Stromal cell of bone marrow (primary cell): ENCODE results near the gene NDUFV1.
A peak's percentile ranks its signal among the peaks of the same experiment; 100 is the strongest.
"Not testable (repeated sequence)": the region's sequence is repeated elsewhere in the genome, so short reads cannot be mapped to it uniquely, and the experiment has no call there.

Experiments used
- DNase-seq: peaks from one replicate; pipeline ENCODE4 v3.0.0-alpha.2; 2012; ENCODE audit warnings: low read depth

Gene NDUFV1

DNA sequence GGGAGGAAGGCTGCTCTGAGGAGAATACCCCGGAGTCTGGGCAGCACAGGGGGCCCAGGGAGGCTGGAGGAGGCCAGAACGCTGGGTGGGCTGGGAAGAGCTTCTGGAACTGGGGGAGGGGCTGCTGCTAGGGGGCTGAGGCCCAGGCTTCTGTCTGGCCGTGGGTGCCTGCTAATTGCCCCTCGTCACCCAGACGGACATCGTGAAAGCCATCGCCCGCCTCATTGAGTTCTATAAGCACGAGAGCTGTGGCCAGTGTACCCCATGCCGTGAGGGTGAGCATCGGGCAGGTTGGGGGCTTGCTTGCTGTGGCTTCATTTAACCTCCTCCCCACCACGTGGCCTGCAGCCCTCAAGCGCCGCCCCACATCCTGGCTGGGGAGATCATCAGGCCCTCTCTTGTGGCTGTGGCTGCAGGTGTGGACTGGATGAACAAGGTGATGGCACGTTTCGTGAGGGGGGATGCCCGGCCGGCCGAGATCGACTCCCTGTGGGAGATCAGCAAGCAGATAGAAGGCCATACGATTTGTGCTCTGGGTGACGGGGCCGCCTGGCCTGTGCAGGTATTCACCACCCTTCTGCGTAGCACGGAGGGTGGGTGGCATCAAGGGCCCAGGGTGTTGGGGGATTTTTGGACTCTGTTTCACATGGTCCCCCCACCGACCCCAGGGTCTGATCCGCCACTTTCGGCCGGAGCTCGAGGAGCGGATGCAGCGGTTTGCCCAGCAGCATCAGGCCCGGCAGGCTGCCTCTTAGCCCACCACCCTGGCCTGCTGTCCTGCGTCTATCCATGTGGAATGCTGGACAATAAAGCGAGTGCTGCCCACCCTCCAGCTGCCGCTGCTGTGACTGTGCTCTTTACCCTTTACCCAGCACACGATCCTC, 5.2 kb downstream of the NDUFV1 start:
- DNase-seq = no peak

GRCh38 chr11:67612751-67613150, 6.0 kb downstream of the NDUFV1 start:
- no peak for DNase-seq

DNA sequence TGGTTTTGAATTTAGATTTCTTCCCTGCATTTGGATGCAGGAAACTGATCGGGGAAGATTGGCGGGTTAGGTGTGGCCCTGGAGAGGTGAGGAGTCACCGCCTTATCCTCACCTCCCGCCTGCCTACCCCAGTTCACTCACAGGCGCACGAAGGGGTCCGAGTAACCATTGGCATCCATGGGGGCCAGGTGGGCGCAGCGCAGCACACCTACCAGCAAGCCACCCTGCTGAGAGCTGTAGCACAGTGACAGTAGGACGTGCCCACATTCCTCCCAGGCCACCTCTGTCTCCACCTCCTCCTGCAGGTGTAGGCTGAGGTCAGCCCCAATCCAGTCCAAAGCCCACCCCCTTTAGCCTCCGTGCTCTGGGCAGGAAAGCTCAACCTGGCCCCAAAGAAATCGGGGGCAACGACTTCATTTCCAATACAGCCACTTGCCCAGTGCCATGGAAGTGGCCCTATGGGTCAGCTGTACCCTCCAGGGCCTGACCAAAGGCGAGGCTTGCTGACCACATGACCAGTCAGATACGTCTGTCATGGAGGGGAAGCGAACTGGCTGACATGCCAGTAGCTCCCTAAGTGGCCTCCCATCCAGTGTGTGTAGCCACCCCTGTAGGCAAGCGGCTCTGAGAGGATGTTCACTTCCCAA, 6.7 kb downstream of the NDUFV1 start:
- DNase-seq = no peak

GRCh38 chr11:67613960-67614715, 7.4 kb downstream of the NDUFV1 start:
- peak; percentile 9 for DNase-seq

DNA sequence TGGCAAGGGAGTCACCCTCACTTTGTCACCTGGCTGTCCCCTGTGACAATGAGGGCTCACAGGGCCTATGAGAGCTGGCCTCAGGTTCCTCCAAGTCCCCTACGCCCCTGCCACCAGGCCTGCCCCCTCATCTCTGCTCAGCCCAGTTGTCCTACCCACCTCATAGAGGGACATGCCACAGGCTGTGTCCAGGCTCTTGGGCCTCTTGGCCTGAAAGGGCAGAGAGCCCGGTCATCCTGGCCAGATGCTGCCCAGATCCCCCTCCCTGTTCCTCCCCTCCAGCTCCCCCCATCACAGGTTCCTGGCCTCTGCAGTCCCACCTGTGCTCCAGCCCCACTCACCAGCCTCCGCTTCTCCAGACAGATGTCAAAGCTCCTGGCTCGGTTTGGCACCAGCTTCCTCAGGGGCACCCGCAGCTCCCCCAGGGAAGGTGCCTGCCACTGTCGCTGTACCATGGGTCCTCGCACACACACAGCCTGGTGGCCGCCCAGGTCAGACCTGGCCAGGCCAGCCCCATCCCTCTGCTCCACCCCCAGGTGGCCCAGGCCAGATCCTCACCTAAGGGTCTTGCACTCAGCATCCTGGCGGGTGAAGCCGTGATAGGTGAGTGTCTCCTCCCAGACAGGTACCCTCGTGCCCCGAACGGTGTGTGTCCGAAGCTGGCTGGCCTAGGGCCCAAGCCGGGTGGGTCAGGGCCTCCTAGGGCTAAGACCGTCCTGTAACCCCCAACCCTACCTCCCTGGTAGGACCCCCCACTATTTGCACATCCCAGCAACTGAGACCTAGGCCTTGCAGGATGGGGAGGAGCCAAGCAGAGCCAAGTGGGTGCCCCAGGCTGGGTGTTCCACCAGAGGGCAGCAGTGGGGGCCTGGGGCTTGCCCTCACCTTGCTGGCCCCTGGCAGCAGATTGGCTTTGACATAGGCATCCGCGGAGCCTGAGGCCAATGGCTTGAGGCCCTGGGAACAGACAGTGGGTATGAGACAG, 8.3 kb downstream of the NDUFV1 start:
- DNase-seq = no peak

GRCh38 chr11:67615728-67616430, 9.1 kb downstream of the NDUFV1 start:
- no peak for DNase-seq

DNA sequence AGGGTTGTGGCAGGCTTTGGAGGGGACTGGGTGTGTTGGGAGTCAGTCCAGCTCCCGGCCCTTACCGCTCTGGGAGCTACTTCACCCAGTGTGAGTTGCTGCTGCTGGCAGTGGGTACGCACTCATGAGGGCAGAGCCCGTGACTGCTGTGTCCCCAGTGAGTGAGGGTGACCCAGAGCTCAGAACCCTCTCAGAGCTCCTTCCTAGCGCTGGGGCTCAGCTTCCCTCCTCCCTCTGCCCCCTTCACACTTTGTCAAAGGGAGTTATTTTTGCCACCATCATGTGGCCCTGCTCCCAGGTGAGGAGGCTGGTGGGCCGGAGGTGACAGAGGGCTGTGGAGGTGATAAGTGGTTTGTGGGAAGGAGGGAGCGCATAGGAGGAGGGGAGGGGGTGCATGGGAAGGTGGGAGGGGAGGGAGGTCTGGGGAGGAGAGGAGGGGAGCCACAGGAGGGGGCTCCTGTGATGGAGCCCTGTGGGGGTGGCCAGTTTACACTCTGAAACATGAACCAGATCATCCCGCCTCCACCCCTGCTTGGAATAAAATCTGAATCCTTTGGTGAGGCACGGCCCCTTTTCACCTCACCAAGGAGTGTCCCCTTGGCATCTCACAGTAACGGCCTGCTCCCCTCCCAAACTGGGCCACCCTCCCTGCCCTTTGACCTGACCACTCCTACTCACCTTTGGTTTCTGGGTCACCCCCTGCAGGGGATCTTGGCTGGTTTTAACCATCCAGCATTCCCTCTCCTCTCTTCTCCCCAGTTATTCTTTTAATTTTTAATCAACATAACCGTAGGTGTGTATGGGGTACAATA, 9.9 kb downstream of the NDUFV1 start:
- no peak for DNase-seq

DNA sequence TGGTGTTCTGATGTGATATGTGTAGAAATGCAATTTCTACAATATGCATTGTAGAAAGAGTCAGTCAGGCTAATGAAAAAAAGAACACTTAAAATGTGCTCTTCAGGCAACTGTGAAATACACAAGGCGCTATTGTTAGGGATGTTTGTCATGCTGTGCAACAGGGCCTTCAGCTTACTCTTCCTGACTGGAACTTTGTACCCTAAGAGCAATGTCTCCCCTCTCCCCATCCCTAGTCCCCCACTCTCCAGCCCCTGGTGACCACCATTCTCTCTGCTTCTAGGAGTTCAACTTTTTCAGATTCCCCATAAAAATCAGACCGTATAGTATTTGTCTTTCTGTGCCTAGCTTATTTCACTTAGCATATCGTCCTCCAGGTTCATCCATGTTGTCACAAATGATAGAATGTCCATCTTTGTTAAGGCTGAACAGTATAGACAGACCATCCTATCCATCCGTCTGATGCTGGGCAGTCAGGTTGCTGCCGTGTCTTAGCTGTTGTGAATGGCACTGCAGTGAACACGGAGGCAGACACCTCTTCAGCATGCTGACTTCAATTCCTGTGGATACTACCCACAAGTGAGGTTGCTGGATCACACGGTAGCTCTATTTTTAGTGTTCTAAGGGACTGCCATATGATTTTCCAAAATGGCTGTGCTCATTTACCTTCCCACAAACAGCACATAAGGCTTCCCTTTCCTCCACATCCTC, 10.7 kb downstream of the NDUFV1 start:
- no peak for DNase-seq

DNA sequence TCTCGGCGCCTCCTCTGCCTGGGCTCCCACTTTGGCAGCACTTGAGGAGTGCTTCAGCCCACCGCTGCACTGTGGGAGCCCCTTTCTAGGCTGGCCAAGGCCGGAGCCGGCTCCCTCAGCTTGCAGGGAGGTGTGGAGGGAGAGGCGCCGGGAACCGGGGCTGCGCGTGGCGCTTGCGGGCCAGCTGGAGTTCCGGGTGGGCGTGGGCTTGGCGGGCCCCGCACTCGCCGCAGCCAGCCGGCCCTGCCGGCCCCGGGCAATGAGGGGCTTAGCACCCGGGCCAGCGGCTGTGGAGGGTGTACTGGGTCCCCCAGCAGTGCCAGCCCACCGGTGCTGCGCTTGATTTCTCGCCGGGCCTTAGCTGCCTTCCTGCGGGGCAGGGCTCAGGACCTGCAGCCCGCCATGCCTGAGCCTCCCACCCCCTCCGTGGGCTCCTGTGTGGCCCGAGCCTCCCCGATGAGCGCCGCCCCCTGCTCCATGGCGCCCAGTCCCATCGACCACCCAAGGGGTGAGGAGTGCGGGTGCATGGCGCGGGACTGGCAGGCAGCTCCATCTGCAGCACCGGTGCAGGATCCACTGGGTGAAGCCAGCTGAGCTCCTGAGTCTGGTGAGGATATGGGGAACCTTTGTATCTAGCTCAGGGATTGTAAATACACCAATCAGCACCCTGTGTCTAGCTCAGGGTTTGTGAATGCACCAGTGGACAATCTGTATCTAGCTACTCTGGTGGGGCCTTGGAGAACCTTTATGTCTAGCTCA, 12.3 kb downstream of the NDUFV1 start:
- not testable (repeated sequence) for DNase-seq

DNA sequence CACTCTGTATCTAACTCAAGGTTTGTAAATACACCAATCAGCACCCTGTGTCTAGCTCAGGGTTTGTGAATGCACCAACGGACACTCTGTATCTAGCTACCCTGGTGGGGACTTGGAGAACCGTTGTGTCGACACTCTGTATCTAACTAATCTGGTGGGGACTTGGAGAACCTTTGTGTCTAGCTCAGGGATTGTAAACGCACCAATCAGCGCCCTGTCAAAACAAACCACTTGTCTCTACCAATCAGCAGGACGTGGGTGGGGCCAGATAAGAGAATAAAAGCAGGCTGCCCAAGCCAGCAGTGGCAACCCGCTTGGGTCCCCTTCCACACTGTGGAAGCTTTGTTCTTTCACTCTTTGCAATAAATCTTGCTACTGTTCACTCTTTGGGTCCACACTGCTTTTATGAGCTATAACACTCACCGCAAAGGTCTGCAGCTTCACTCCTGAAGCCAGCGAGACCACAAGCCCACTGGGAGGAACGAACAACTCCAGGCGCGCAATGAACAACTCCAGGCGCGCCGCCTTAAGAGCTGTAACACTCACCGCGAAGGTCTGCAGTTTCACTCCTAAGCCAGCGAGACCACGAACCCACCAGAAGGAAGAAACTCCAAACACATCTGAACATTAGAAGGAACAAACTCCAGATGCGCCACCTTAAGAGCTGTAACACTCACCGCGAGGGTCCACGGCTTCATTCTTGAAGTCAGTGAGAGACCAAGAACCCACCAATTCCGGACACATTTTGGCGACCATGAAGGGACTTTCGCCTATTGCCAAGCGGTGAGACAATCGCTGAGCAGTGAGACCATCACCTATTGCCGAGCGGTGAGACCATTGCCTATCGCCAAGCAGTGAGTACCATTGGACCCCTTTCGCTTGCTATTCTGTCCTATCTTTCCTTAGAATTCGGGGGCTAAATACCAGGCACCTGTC, 13.2 kb downstream of the NDUFV1 start:
- not testable (repeated sequence) for DNase-seq

DNA sequence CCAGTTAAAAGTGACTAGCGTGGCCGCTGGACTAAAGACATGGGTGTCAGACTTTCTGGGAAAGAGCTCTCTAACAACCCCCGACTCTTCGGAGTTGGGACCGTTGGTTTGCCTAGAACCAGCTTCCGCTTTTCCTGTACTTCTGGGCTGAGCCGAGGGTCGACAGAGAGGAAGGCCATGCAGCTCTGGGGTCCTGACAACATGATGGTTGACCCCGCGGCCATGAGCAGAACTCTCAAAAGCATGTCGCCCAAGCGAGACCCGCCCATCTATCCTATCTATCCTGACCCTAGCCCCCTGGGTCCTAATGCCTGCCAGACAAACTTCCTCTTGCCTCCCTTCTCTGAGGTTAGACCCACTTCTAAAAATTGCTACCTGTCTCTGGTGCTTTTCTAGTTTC, 13.9 kb downstream of the NDUFV1 start:
- DNase-seq = not testable (repeated sequence)

DNA sequence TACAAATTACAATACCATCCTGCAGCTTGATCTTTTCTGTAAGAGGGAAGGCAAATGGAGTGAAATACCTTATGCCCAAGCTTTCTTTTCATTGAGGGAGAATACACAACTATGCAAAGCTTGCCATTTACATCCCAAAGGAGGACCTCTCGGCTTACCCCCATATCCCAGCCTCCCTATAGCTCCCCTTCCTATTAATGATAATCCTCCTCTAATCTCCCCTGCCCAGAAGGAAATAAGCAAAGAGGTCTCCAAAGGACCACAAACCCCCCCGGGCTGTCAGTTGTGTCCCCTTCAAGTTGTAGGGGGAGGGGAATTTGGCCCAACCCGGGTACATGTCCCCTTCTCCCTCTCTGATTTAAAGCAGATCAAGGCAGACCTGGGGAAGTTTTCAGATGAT, 15.2 kb downstream of the NDUFV1 start:
- DNase-seq = not testable (repeated sequence)

DNA sequence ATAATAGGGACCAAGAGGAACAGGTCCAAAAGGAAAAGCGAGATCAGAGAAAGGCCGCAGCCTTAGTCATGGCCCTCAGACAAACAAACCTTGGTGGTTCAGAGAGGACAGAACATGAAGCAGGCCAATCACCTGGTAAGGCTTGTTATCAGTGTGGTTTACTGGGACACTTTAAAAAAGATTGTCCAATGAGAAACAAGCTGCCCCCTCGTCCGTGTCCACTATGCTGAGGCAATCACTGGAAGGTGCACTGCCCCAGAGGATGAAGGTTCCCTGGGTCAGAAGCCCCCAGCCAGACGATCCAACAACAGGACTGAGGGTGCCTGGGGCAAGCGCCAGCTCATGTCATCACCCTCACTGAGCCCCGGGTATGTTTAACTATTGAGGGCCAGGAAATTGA, 16.2 kb downstream of the NDUFV1 start:
- DNase-seq = not testable (repeated sequence)

DNA sequence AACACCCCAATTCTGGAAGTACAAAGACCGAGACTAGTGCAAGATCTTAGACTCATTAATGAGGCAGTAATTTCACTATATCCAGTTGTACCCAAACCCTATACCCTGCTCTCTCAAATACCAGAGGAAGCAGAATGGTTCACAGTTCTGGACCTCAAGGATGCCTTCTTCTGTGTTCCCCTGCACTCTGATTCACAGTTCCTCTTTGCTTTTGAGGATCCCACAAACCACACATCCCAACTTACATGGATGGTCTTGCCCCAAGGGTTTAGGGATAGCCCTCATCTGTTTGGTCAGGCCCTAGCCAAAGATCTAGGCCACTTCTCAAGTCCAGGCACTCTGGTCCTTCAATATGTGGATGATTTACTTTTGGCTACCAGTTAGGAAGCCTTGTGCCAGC, 17.1 kb downstream of the NDUFV1 start:
- DNase-seq = not testable (repeated sequence)

DNA sequence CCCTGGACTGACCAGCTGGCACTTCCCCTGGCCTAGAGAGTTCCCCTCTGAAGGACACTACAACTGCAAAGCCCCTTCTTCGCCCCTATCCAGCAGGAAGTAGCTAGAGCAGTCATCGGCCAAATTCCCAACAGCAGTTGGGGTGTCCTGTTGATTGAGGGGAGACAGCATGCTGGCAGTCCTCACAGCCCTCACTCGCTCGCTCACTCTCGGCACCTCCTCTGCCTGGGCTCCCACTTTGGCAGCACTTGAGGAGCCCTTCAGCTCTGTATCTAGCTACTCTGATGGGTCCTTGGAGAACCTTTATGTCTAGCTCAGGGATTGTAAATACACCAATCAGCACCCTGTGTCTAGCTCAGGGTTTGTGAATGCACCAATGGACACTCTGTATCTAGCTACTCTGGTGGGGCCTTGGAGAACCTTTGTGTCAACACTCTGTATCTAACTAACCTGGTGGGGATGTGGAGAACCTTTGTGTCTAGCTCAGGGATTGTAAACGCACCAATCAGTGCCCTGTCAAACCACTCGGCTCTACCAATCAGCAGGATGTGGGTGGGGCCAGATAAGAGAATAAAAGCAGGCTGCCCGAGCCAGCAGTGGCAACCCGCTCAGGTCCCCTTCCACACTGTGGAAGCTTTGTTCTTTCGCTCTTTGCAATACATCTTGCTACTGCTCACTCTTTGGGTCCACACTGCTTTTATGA, 19.5 kb downstream of the NDUFV1 start:
- DNase-seq = not testable (repeated sequence)

GRCh38 chr11:67626970-67627369, 20.2 kb downstream of the NDUFV1 start:
- DNase-seq = no peak

- DNase-seq = no peak
These were observed 20.7 kb downstream of the NDUFV1 start for GRCh38 chr11:67627441-67627811.
